K562 (cell line): ENCODE measurements around the gene GPALPP1. TPM values are rescaled to one million over a fixed set of nuclear protein-coding genes. Genes with fewer than 3 reads are reported as not detected.

Experiments used
- HNRNPH1 ChIP-seq: fragments of 200-400 bp; formaldehyde crosslinking; optimal IDR thresholded peaks from 2 replicates; pipeline ENCODE3; 2017; ENCODE audit warnings: low read depth, mild to moderate bottlenecking, low read length, moderate library complexity
- HOXB6 ChIP-seq: fragments of 250-450 bp; sonication (Bioruptor Pico); IDR thresholded peaks from 2 replicates; pipeline ENCODE4 v1.5.1; 2022; ENCODE audit warnings: mild to moderate bottlenecking, borderline replicate concordance
- JUNB ChIP-seq: fragments of 450-650 bp; formaldehyde crosslinking; conservative IDR thresholded peaks from 2 replicates; pipeline ENCODE4 v1.4.0; 2020; ENCODE audit warnings: mild to moderate bottlenecking
- RAD51 ChIP-seq: fragments of 450-650 bp; IDR thresholded peaks from 2 replicates; pipeline ENCODE4 v1.7.1; 2016; ENCODE audit warnings: low read depth, mild to moderate bottlenecking, borderline replicate concordance
- RFX1 ChIP-seq: fragments of 450-650 bp; IDR thresholded peaks from 2 replicates; pipeline ENCODE4 v1.6.1; 2016; ENCODE audit warnings: mild to moderate bottlenecking, moderate library complexity
- ZNF217 ChIP-seq: sonication (generic); formaldehyde crosslinking; IDR thresholded peaks from 2 replicates; pipeline ENCODE4 v1.8.0; 2022; ENCODE audit warnings: mild to moderate bottlenecking, missing genetic modification reagents
- ZNF77 ChIP-seq: fragments of 250-450 bp; sonication (Bioruptor Pico); IDR thresholded peaks from 2 replicates; pipeline ENCODE4 v1.5.0; 2020
- polyA plus RNA-seq, 8 experiments: library from polyadenylated mRNA; depleted of rRNA in 4 of 8; stranded (reverse) in 5 of 8; unstranded in 3 of 8; fragments of >200 nt; fragmentation: Nextera tagmentation in 2 of 8; fragmentation: Illumina TruSeq in 1 of 8; extraction: Ambion mirVana in 2 of 8; extraction: Trizol in 1 of 8; gene quantifications; 2 replicates each; pipeline versions ENCODE4 v1.2.1 to v1.2.3, GENCODE V29; 2011 to 2014; ENCODE audit warnings: inconsistent platforms in 1 of 8, missing spikeins in 1 of 8
- total RNA-seq, 7 experiments: library from RNA; depleted of rRNA in 6 of 7; stranded (reverse); fragments of >200 nt in 6 of 7; fragmentation: Illumina TruSeq in 2 of 7; extraction: Trizol in 2 of 7; gene quantifications; 2 replicates each; pipeline versions ENCODE4 v1.2.1 to v1.2.3, GENCODE V29; 2011 to 2021; ENCODE audit warnings: low replicate concordance in 1 of 7
- TF ChIP-seq, protein P1 (sequence below): sonication (generic); formaldehyde crosslinking; IDR thresholded peaks from 2 replicates; pipeline ENCODE4 v1.8.1; 2023; ENCODE audit warnings: missing genetic modification reagents, mild to moderate bottlenecking, borderline replicate concordance
- TF ChIP-seq, protein P2 (sequence below): fragments of 250-450 bp; sonication (Bioruptor Pico); IDR thresholded peaks from 2 replicates; pipeline ENCODE4 v1.8.0; 2022; ENCODE audit warnings: inconsistent platforms, mild to moderate bottlenecking, moderate library complexity, borderline replicate concordance
- TF ChIP-seq, protein P3 (sequence below): sonication (generic); formaldehyde crosslinking; IDR thresholded peaks from 2 replicates; pipeline ENCODE4 v1.8.0; 2022; ENCODE audit warnings: mild to moderate bottlenecking, missing genetic modification reagents
- TF ChIP-seq, protein P4 (sequence below): sonication (generic); formaldehyde crosslinking; IDR thresholded peaks from 2 replicates; pipeline ENCODE4 v1.9.0; 2022; ENCODE audit warnings: mild to moderate bottlenecking, missing genetic modification reagents
- TF ChIP-seq, protein P5 (sequence below): fragments of 150-350 bp; conservative IDR thresholded peaks from 2 replicates; pipeline ENCODE4 v1.6.1; 2014; ENCODE audit warnings: low read length

Gene GPALPP1
- total and polyA plus RNA-seq, 9 of the 15 experiments (the other 6 are each of a cell fraction or from before 2014, with no cell fraction given) = 8.1 to 22.3 (median 18.5) TPM

DNA sequence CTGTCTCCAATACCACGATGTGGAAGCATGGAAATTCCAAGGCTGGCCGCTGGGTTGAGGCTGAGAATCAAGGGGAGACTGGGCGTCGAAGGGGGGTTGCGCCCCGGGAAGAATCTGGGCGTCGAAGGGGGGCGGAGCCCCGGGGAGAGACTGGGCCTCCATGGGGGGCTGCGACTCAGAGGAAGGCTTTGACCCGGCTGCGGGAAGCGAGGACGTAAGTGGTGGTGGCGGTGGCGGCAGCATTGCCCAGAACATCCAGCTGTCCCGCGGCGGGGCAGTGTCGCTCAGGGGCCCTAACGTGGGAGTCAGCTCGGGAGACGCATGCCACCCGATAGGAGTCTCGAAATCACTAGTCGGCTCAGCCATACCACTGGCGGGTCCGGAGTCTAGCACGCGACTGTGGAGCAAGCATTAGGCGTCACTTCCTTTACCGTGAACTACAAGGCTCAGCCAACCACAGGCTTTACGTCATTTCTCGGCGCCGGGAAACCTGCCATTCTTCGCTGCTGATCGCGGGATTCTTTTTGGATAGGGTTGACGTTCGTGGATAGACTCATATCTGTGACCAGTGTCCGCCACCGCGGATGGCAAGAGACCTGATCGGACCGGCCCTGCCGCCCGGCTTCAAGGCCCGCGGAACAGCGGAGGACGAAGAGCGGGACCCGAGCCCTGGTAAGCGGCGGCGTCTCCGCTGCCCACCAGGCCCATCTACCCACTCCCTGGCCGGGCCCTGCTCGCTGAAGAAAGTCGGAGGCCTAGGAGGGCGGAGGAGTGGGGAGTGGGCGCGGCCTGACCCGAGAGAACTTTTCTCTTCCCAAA, at the start of gene GPALPP1, which contains the start of gene NUFIP1 (continued):
- TF ChIP-seq, protein P1, sequence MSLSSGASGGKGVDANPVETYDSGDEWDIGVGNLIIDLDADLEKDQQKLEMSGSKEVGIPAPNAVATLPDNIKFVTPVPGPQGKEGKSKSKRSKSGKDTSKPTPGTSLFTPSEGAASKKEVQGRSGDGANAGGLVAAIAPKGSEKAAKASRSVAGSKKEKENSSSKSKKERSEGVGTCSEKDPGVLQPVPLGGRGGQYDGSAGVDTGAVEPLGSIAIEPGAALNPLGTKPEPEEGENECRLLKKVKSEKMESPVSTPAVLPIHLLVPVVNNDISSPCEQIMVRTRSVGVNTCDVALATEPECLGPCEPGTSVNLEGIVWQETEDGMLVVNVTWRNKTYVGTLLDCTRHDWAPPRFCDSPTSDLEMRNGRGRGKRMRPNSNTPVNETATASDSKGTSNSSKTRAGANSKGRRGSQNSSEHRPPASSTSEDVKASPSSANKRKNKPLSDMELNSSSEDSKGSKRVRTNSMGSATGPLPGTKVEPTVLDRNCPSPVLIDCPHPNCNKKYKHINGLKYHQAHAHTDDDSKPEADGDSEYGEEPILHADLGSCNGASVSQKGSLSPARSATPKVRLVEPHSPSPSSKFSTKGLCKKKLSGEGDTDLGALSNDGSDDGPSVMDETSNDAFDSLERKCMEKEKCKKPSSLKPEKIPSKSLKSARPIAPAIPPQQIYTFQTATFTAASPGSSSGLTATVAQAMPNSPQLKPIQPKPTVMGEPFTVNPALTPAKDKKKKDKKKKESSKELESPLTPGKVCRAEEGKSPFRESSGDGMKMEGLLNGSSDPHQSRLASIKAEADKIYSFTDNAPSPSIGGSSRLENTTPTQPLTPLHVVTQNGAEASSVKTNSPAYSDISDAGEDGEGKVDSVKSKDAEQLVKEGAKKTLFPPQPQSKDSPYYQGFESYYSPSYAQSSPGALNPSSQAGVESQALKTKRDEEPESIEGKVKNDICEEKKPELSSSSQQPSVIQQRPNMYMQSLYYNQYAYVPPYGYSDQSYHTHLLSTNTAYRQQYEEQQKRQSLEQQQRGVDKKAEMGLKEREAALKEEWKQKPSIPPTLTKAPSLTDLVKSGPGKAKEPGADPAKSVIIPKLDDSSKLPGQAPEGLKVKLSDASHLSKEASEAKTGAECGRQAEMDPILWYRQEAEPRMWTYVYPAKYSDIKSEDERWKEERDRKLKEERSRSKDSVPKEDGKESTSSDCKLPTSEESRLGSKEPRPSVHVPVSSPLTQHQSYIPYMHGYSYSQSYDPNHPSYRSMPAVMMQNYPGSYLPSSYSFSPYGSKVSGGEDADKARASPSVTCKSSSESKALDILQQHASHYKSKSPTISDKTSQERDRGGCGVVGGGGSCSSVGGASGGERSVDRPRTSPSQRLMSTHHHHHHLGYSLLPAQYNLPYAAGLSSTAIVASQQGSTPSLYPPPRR (CRISPR knock-in tag) = no peak
- TF ChIP-seq ZNF217 (CRISPR knock-in tag) (no peak), RAD51 (no peak), HNRNPH1 (no peak), HOXB6 (CRISPR knock-in tag) (no peak), RFX1 (no peak), ZNF77 (CRISPR knock-in tag) (no peak), JUNB (CRISPR knock-in tag) (no peak)
- TF ChIP-seq, protein P2, sequence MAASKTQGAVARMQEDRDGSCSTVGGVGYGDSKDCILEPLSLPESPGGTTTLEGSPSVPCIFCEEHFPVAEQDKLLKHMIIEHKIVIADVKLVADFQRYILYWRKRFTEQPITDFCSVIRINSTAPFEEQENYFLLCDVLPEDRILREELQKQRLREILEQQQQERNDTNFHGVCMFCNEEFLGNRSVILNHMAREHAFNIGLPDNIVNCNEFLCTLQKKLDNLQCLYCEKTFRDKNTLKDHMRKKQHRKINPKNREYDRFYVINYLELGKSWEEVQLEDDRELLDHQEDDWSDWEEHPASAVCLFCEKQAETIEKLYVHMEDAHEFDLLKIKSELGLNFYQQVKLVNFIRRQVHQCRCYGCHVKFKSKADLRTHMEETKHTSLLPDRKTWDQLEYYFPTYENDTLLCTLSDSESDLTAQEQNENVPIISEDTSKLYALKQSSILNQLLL = no peak
- TF ChIP-seq, protein P3, sequence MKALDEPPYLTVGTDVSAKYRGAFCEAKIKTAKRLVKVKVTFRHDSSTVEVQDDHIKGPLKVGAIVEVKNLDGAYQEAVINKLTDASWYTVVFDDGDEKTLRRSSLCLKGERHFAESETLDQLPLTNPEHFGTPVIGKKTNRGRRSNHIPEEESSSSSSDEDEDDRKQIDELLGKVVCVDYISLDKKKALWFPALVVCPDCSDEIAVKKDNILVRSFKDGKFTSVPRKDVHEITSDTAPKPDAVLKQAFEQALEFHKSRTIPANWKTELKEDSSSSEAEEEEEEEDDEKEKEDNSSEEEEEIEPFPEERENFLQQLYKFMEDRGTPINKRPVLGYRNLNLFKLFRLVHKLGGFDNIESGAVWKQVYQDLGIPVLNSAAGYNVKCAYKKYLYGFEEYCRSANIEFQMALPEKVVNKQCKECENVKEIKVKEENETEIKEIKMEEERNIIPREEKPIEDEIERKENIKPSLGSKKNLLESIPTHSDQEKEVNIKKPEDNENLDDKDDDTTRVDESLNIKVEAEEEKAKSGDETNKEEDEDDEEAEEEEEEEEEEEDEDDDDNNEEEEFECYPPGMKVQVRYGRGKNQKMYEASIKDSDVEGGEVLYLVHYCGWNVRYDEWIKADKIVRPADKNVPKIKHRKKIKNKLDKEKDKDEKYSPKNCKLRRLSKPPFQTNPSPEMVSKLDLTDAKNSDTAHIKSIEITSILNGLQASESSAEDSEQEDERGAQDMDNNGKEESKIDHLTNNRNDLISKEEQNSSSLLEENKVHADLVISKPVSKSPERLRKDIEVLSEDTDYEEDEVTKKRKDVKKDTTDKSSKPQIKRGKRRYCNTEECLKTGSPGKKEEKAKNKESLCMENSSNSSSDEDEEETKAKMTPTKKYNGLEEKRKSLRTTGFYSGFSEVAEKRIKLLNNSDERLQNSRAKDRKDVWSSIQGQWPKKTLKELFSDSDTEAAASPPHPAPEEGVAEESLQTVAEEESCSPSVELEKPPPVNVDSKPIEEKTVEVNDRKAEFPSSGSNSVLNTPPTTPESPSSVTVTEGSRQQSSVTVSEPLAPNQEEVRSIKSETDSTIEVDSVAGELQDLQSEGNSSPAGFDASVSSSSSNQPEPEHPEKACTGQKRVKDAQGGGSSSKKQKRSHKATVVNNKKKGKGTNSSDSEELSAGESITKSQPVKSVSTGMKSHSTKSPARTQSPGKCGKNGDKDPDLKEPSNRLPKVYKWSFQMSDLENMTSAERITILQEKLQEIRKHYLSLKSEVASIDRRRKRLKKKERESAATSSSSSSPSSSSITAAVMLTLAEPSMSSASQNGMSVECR (CRISPR knock-in tag) = peak; percentile 72; the same call in 1 of the 2 replicates
- TF ChIP-seq, protein P4, sequence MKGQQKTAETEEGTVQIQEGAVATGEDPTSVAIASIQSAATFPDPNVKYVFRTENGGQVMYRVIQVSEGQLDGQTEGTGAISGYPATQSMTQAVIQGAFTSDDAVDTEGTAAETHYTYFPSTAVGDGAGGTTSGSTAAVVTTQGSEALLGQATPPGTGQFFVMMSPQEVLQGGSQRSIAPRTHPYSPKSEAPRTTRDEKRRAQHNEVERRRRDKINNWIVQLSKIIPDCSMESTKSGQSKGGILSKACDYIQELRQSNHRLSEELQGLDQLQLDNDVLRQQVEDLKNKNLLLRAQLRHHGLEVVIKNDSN (CRISPR knock-in tag) = no peak
- TF ChIP-seq, protein P5, sequence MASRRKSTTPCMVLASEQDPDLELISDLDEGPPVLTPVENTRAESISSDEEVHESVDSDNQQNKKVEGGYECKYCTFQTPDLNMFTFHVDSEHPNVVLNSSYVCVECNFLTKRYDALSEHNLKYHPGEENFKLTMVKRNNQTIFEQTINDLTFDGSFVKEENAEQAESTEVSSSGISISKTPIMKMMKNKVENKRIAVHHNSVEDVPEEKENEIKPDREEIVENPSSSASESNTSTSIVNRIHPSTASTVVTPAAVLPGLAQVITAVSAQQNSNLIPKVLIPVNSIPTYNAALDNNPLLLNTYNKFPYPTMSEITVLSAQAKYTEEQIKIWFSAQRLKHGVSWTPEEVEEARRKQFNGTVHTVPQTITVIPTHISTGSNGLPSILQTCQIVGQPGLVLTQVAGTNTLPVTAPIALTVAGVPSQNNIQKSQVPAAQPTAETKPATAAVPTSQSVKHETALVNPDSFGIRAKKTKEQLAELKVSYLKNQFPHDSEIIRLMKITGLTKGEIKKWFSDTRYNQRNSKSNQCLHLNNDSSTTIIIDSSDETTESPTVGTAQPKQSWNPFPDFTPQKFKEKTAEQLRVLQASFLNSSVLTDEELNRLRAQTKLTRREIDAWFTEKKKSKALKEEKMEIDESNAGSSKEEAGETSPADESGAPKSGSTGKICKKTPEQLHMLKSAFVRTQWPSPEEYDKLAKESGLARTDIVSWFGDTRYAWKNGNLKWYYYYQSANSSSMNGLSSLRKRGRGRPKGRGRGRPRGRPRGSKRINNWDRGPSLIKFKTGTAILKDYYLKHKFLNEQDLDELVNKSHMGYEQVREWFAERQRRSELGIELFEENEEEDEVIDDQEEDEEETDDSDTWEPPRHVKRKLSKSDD = no peak
